PFSK-1 (cell line): ENCODE results near the gene CAPN9.

Experiments
- POLR2AphosphoS5 ChIP-seq: IDR thresholded peaks from 2 replicates; pipeline ENCODE4 v1.6.1; 2012; ENCODE audit warnings: low read depth, mild to moderate bottlenecking, control low read depth, low read length, moderate library complexity
- SIN3A ChIP-seq: IDR thresholded peaks from 2 replicates; pipeline ENCODE4 v1.6.1; 2012; ENCODE audit warnings: mild to moderate bottlenecking, low read length, moderate library complexity, borderline replicate concordance; ENCODE audit not compliant: insufficient read depth
- TAF1 ChIP-seq: IDR thresholded peaks from 2 replicates; pipeline ENCODE4 v1.6.1; 2012; ENCODE audit warnings: low read length, control low read depth, borderline replicate concordance; ENCODE audit not compliant: insufficient read depth
- TF ChIP-seq, protein P1 (sequence below), 2 experiments: IDR thresholded peaks; 2 replicates each; pipeline versions ENCODE4 v1.6.1 to v1.8.0; 2011 to 2012; ENCODE audit warnings: low read depth in 2 of 2, low read length in 2 of 2, control low read depth in 1 of 2, inconsistent platforms in 1 of 2, mild to moderate bottlenecking in 1 of 2, moderate library complexity in 1 of 2; ENCODE audit not compliant: insufficient read depth in 1 of 2

DNA sequence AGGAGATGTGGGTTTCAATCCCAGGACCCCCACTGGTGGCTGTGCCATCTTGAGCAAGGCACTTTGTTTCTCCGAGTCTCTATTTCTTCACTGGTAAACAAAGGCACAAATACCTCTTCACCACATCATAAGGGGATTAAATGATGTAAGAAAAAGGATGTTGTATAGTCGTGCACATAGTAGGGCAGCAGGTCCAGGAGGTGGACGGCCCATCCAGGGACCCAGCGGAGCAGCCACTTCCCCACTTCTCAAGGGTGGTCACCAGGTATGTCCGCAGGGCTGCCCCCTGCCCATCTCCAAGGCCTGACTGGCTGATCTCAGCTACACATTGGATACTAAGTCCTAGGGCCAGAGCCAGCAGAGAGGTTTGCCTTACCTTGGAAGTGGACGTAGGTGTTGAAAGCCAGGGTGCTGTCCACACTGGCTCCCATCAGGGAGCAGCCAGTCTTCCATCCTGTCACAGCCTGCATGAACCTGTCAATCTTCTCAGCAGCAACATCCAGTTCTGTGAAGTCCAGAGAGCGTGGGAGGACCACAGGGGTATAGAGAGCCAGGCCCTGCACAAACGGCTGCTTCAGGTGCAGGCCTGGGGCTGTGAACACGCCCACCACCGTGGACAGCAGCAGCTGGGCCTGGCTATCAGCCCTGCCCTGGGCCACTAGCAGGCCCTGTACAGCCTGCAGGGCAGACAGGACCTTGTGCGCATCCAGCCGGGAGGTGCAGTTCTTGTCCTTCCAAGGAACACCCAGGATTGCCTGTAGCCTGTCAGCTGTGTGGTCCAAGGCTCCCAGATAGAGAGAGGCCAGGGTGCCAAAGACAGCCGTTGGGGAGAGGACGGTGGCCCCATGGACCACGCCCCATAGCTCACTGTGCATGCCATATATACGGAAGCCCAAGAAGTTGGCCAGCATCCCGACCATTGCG lies 37.3 kb upstream of the CAPN9 start:
- TF ChIP-seq POLR2AphosphoS5 (no peak), TAF1 (no peak), SIN3A (no peak)
- TF ChIP-seq, protein P1, sequence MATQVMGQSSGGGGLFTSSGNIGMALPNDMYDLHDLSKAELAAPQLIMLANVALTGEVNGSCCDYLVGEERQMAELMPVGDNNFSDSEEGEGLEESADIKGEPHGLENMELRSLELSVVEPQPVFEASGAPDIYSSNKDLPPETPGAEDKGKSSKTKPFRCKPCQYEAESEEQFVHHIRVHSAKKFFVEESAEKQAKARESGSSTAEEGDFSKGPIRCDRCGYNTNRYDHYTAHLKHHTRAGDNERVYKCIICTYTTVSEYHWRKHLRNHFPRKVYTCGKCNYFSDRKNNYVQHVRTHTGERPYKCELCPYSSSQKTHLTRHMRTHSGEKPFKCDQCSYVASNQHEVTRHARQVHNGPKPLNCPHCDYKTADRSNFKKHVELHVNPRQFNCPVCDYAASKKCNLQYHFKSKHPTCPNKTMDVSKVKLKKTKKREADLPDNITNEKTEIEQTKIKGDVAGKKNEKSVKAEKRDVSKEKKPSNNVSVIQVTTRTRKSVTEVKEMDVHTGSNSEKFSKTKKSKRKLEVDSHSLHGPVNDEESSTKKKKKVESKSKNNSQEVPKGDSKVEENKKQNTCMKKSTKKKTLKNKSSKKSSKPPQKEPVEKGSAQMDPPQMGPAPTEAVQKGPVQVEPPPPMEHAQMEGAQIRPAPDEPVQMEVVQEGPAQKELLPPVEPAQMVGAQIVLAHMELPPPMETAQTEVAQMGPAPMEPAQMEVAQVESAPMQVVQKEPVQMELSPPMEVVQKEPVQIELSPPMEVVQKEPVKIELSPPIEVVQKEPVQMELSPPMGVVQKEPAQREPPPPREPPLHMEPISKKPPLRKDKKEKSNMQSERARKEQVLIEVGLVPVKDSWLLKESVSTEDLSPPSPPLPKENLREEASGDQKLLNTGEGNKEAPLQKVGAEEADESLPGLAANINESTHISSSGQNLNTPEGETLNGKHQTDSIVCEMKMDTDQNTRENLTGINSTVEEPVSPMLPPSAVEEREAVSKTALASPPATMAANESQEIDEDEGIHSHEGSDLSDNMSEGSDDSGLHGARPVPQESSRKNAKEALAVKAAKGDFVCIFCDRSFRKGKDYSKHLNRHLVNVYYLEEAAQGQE (IDR thresholded peaks at IDR 0.05; ENCODE audit: insufficient read depth in 1 of 2, low read depth in 2 of 2, low read length in 2 of 2) = no peak
